Naive B cell (primary cell): ENCODE results near the gene GIT1. TPM values are rescaled to one million over a fixed set of nuclear protein-coding genes. Genes with fewer than 3 reads are reported as not detected.

Source experiments
- ATAC-seq, 2 donors: fragments of 150-1000 bp; cut with Tn5 transposase; 2 replicates each; pipeline ENCODE4 v1.10.0; 2021; ENCODE audit warnings: low read depth in 2 of 2, mild to moderate bottlenecking in 2 of 2, moderate library complexity in 2 of 2
- DNase-seq: peaks from one replicate; pipeline ENCODE4 v3.0.0; 2022
- H3K27ac Mint-ChIP-seq, 6 donors: one replicate each; pipeline ENCODE4 v1.8.0; 2020 to 2022; ENCODE audit warnings: mild to moderate bottlenecking in 6 of 6, mixed read lengths in 6 of 6, moderate library complexity in 5 of 6, inconsistent platforms in 2 of 6
- H3K27me3 Mint-ChIP-seq, 3 donors: one replicate each; pipeline ENCODE4 v1.8.0; 2021 to 2022; ENCODE audit warnings: mixed read lengths in 3 of 3, mild to moderate bottlenecking in 1 of 3
- H3K36me3 Mint-ChIP-seq, 2 donors: one replicate each; pipeline ENCODE4 v1.8.0; 2020 to 2022; ENCODE audit warnings: mixed read lengths in 2 of 2, inconsistent platforms in 1 of 2, mild to moderate bottlenecking in 1 of 2
- H3K4me1 Mint-ChIP-seq, 3 donors: one replicate each; pipeline ENCODE4 v1.8.0; 2020 to 2022; ENCODE audit warnings: mixed read lengths in 3 of 3, inconsistent platforms in 1 of 3, mild to moderate bottlenecking in 1 of 3, moderate library complexity in 1 of 3
- H3K4me3 Mint-ChIP-seq, 8 donors: one replicate each; pipeline ENCODE4 v1.8.0; 2020 to 2022; ENCODE audit warnings: mild to moderate bottlenecking in 8 of 8, mixed read lengths in 8 of 8, moderate library complexity in 8 of 8, inconsistent platforms in 2 of 8
- H3K9me3 Mint-ChIP-seq, 7 donors: one replicate each; pipeline ENCODE4 v1.8.0; 2020 to 2022; ENCODE audit warnings: mixed read lengths in 7 of 7, mild to moderate bottlenecking in 5 of 7, inconsistent platforms in 2 of 7, moderate library complexity in 1 of 7
- polyA plus RNA-seq, 6 donors: library from polyadenylated mRNA; unstranded; fragments of 300-500 nt; fragmentation: Illumina TruSeq; gene quantifications; one replicate each; pipeline ENCODE4 v1.2.3, GENCODE V29; 2021; ENCODE audit warnings: low read depth in 6 of 6

GIT1 gene
- polyA plus RNA-seq, 6 donors from 2014 or later: 1.6 to 12.9 (median 4.4) TPM

DNA sequence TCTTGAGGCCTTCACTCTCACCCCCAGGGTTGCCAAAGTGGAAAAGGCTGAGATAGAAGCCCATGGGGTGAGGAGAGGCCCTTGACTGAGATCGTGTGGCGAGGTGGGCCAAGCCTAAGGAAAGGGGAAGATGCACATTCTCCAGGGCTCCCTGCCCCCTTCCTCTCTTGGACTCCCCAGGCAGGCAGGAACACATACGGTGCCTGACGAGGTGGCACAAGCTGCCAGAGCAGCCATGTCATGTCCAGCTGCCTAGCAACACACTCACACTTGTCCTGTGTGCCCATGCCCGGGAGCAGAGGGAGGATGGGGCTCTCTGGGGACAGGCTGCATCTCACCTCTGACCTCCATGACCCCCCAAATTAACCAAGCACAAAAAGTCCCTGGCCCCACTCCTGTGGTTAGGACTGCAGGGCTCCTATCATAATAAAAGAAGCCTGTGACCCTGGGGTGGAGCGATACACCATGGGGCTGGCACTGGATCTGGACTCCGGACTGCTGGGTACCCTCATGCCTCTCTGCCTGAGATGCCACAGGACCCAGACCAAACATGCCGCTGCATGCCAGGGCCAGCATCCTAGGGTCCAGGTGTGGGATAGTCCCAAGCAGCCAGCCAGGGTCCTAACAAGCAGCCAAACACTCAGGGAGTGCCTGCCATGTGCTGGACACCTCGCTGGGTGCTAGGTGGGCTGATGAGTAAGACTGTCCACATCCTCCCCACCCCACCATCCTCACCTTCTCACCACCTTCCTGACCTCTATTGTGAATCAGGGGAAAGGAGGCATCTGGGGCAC lies 2.6 kb downstream of the GIT1 start:
- DNase-seq (no peak), ATAC-seq (no peak)
- peaks cover 42 to 75% (median 71%) of the 10 kb centered on the region in 3 donors for H3K4me1 Mint-ChIP-seq

GRCh38 chr17:29585080-29585751 lies 4.2 kb downstream of the GIT1 start:
- peaks cover 33 to 66% (median 60%) of the 10 kb centered on the region in 3 donors for H3K4me1 Mint-ChIP-seq
- no peaks in the 10 kb centered on the region for H3K27me3 Mint-ChIP-seq

More for the DNA sequence above, 2.6 kb downstream of the GIT1 start:
- Mint-ChIP-seq H3K27me3 (no peaks in the 10 kb centered on the region), H3K4me3 (peak overlapping the region in 4 of 8 donors; percentile 54 to 94 (median 86)), H3K9me3 (no peaks in the 10 kb centered on the region), H3K36me3 (no peaks in the 10 kb centered on the region), H3K27ac (peak overlapping the region in 1 of 6 donors; percentile 50)

GRCh38 chr17:29584452-29585079 lies 4.9 kb downstream of the GIT1 start:
- ATAC-seq: no peak
- Mint-ChIP-seq H3K4me1 (peaks cover 30 to 63% (median 60%) of the 10 kb centered on the region in 3 donors), H3K9me3 (no peaks in the 10 kb centered on the region), H3K27me3 (no peaks in the 10 kb centered on the region), H3K27ac (peak overlapping the region in 2 of 6 donors; percentile 79 to 90), H3K36me3 (peaks cover 0 to 8% of the 10 kb centered on the region in 2 donors), H3K4me3 (peak overlapping the region in 7 of 8 donors; percentile 20 to 83 (median 60))
- DNase-seq: no peak

More at GRCh38 chr17:29585080-29585751, 4.2 kb downstream of the GIT1 start:
- no peak for DNase-seq
- Mint-ChIP-seq H3K9me3 (no peaks in the 10 kb centered on the region), H3K27ac (peak overlapping the region in 1 of 6 donors; percentile 56), H3K36me3 (peaks cover 0 to 3% of the 10 kb centered on the region in 2 donors), H3K4me3 (peak overlapping the region in 6 of 8 donors; percentile 20 to 83 (median 45))
- ATAC-seq: no peak

GRCh38 chr17:29583324-29584248 lies 5.9 kb downstream of the GIT1 start:
- ATAC-seq (no peak), DNase-seq (no peak)
- peaks cover 0 to 8% of the 10 kb centered on the region in 2 donors for H3K36me3 Mint-ChIP-seq
- no peaks in the 10 kb centered on the region for H3K9me3 Mint-ChIP-seq
- no peaks in the 10 kb centered on the region for H3K27me3 Mint-ChIP-seq
- H3K27ac Mint-ChIP-seq: peak overlapping the region in 3 of 6 donors; percentile 76 to 90 (median 79)
- H3K4me3 Mint-ChIP-seq: peak overlapping the region in 6 of 8 donors; percentile 15 to 65 (median 50)
- H3K4me1 Mint-ChIP-seq: peaks cover 30 to 63% (median 60%) of the 10 kb centered on the region in 3 donors

DNA sequence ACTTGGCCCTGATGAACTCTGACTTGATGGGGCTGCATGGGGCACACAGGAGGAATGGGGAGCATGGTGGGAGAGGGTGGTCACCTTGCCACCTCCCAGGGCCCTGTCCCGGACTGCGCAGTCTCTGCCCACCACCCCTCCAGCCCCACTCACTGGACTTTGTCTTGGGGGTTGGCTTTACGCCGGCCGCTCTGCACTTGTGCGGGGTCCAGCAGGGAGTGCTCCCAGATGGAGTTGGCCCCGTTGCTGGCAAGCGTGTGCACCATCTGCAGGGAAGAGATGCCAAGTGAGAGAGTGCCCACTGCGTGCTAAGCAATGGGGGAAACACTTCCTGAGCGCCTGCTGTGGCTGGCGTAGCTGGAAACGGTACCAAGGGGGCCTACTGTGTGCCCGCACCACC lies 6.7 kb downstream of the GIT1 start:
- Mint-ChIP-seq H3K27ac (no peak overlapping the region), H3K4me1 (peaks cover 24 to 56% (median 54%) of the 10 kb centered on the region in 3 donors), H3K4me3 (peak overlapping the region in 1 of 8 donors; percentile 33), H3K9me3 (no peaks in the 10 kb centered on the region), H3K36me3 (peaks cover 8% of the 10 kb centered on the region in 2 donors), H3K27me3 (no peaks in the 10 kb centered on the region)
- DNase-seq: no peak
- no peak for ATAC-seq

GRCh38 chr17:29582254-29582765 lies 7.1 kb downstream of the GIT1 start:
- Mint-ChIP-seq H3K4me3 (peak overlapping the region in 2 of 8 donors; percentile 33 to 37), H3K27ac (peak overlapping the region in 1 of 6 donors; percentile 81), H3K4me1 (peaks cover 20 to 52% (median 50%) of the 10 kb centered on the region in 3 donors), H3K27me3 (no peaks in the 10 kb centered on the region), H3K36me3 (peaks cover 8 to 9% of the 10 kb centered on the region in 2 donors), H3K9me3 (no peaks in the 10 kb centered on the region)
- no peak for ATAC-seq
- DNase-seq: no peak

DNA sequence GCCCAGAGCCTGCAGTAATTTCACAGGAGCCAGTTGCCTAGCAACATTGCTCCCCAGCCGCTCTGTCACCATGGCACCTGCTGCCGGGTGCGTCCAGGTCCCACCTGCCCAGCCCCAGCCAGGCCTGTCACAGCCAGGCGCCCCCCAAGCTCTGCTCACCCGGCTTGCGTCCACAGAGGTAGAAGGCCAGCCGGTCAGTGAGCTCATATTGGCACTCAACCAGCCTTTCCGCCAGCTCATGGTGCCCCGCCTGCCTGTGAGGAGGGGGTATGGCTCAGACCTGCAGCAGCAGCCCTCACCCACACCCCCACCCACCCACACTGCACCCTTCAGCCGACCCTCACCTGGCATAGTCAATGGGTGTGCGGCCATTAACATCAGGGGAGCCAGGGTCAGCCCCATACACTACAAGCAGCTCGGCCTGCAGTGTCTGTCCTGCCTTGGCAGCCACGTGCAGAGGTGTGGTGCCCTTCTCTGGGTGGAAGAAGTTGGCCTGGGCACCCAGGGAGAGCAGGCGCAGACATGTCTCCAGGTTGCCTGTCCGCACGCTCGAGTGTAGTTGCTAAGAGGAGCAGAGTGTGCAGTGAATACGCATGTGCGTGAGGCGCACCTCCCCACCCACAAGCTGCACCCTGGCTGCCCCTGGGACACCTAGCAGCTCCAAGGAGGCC lies 7.7 kb downstream of the GIT1 start:
- Mint-ChIP-seq H3K9me3 (no peaks in the 10 kb centered on the region), H3K27me3 (no peaks in the 10 kb centered on the region), H3K4me3 (no peak overlapping the region), H3K4me1 (peaks cover 18 to 46% (median 45%) of the 10 kb centered on the region in 3 donors), H3K27ac (no peak overlapping the region), H3K36me3 (peaks cover 8 to 9% of the 10 kb centered on the region in 2 donors)
- DNase-seq: no peak
- ATAC-seq: no peak

DNA sequence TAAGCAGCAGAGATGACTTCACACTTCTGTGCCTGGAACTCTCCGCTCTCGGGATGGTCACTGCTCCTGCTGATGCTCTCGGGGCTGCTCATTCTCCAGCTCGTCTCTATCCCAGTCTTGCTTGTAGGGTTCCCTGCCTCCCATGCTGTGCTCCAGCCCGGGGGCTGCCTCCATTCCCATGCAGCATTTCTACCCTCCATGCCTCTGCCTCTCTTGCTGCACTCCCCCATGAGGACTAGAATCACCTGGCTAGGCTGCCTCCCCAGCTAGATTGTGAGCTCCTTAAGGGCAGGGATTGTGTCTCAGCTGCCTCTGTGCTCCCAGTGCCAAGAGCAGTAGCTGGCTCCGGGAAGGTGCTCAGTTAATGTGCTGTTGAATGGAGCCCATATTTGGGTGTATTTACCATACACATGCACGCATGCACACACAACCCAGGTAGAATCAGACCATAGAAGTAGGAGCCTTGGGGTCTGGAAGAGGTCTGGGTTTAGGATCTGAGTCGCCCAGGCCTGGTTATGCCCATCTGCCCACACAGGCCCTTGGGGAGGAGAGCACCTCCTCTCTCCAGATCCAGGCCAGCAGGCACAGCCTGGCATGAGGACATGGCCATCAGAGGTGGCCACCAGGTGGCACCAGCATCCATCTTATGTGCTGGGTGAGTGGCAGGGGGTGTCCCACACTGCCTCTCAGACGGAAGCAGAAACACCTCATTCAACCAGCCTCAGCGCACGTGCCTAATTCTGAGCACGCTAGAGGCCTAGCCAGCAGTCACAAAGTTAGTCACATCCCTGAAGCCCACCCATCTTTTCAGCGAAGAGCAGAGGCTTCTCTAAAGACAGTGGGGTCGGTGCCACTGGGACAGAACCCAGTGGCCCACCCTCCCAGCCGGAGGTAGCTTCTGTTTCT lies 9.3 kb downstream of the GIT1 start:
- ATAC-seq (peak; percentile 98 to 99), DNase-seq (peak; percentile 88)
- no peaks in the 10 kb centered on the region for H3K27me3 Mint-ChIP-seq
- H3K4me1 Mint-ChIP-seq: peaks cover 22 to 40% (median 35%) of the 10 kb centered on the region in 3 donors
- H3K9me3 Mint-ChIP-seq: no peaks in the 10 kb centered on the region
- H3K4me3 Mint-ChIP-seq: peak overlapping the region in 3 of 8 donors; percentile 9 to 66 (median 29)
- H3K27ac Mint-ChIP-seq: peak overlapping the region in 5 of 6 donors; percentile 7 to 90 (median 82)
- peaks cover 8 to 9% of the 10 kb centered on the region in 2 donors for H3K36me3 Mint-ChIP-seq

DNA sequence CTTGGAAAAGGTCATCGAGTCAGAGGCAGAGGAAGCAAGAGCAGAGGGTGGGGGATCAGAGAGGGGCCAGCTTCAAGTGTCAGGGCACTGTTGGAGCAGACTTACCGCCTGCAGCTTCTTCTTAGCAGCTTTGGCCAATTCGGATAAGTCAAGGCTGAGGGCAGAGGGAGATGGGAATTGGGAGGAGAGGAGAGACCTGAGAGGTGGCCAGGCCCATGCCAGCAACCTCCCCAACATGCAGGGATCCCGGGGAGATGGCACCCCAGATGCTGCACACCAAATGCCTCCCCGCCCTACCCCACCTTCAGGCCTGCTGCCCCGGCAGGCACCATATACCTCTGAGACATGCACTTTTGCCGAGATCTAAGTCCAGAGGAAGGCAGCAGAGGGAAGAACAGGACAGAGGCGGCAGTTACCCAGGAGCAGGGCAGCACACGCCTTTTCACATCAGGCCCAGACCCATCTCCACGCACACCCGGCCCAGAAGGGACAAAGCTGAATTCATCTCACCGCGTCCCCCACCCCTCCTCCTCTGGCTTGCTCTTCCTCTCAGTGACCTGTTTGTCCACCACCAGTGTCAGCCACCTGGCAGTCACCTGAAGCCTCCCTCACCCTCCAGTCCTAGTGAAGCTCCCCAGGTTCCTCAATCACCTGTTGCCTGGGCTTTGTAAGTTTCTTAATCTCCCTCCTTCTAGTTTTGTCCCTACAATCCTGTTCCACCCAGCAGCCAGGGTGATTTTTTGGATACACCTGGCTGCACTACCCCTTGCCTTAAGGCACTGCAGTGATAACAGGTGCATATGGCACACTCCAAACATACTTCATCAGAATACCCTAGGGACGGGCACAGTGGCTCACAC lies 10.6 kb downstream of the GIT1 start:
- DNase-seq (no peak), ATAC-seq (no peak)
- Mint-ChIP-seq H3K27ac (peak overlapping the region in 2 of 6 donors; percentile 49 to 81), H3K36me3 (peaks cover 8 to 9% of the 10 kb centered on the region in 2 donors), H3K4me3 (peak overlapping the region in 1 of 8 donors; percentile 72), H3K9me3 (no peaks in the 10 kb centered on the region), H3K4me1 (peaks cover 24 to 36% (median 35%) of the 10 kb centered on the region in 3 donors), H3K27me3 (no peaks in the 10 kb centered on the region)

DNA sequence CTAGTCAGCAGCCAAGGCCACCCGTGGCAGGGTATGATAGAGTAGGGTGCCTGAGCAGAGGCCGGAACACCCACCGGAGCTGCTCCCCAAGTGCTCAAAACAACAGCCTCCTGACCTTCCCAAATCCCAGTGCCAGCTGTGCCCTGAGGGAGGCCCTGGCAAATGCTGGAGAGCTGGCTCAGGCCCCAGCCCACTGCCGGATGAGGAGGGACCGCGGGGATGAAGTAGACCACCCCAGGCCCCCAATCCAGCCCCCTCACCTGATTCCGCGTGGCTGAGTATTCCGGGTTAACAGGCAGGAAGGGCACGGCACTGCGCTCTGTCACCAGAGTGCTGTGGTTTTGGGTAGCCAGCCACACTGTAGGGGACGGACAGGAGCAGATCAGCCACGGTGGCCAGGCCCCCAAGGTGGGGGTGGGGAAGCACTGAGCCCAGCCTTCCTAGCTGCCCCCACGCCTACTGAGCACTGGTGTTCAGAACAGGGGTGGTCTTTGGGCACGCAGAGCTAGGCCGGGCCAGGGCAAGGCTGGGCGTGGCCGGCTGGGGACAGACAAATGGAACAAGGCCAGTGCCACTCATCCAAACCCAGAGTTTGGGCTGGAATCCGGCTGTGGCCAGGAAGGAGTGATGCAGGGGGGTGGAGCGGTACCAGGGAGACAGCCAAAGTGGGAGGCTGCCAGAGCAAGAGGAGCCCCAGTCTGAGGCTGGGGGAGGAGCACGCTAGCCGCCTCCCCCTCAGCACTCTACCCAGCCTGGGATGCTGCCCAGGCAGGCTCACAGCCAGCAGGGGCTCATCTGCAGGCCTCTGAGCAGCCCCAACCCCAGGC lies 11.8 kb downstream of the GIT1 start:
- H3K36me3 Mint-ChIP-seq: peaks cover 8 to 9% of the 10 kb centered on the region in 2 donors
- DNase-seq: no peak
- H3K9me3 Mint-ChIP-seq: no peaks in the 10 kb centered on the region
- peak overlapping the region in 1 of 6 donors; percentile 49 for H3K27ac Mint-ChIP-seq
- no peak for ATAC-seq
- no peaks in the 10 kb centered on the region for H3K27me3 Mint-ChIP-seq
- peaks cover 21 to 36% (median 31%) of the 10 kb centered on the region in 3 donors for H3K4me1 Mint-ChIP-seq
- no peak overlapping the region for H3K4me3 Mint-ChIP-seq
